GM13977 (cell line): ENCODE data around the gene ADORA3.

ENCODE experiments used
- DNase-seq: peaks from one replicate; pipeline ENCODE4 v3.0.0; 2012; ENCODE audit warnings: low spot score
- CTCF ChIP-seq: IDR thresholded peaks from 2 replicates; pipeline ENCODE4 v1.5.1; 2012; ENCODE audit warnings: mild to moderate bottlenecking, control low read depth; ENCODE audit not compliant: insufficient read depth; ENCODE audit errors: extremely low read depth, missing control alignments
- in situ Hi-C: fragments of 300-500 bp; cut with MboI; formaldehyde crosslinking; loops from one replicate; pipeline ENCODE4 v1.12.0; 2022; ENCODE audit warnings: low sequenced_read_pairs, low pct_unique_long_range_greater_than_20kb, mixed read lengths, inconsistent platforms; ENCODE audit not compliant: unreplicated experiment

Gene ADORA3

GRCh38 chr1:111452581-111452980 lies 50.9 kb downstream of the ADORA3 start:
- no peak for DNase-seq
- TF ChIP-seq CTCF, result no peak
- in situ Hi-C loops, result no loop called here

- no peak for DNase-seq
- in situ Hi-C loops, result no loop called here
- TF ChIP-seq CTCF, result no peak
Measured at GRCh38 chr1:111450185-111450584, 53.2 kb downstream of the ADORA3 start.

GRCh38 chr1:111449703-111450017 lies 53.8 kb downstream of the ADORA3 start:
- in situ Hi-C loops, result loop anchor here (10.0 kb wide), 1 partner anchor 225 kb away; the partner anchor contains the start of gene CHI3L2
- no peak for DNase-seq
- no peak for TF ChIP-seq CTCF
